Ishikawa (cell line): Measurements from ENCODE around the gene HIGD1A.

ENCODE experiments used
- CEBPB ChIP-seq: IDR thresholded peaks from 2 replicates; pipeline ENCODE4 v1.6.1; 2012
- CREB1 ChIP-seq: IDR thresholded peaks from 2 replicates; pipeline ENCODE4 v1.6.1; 2012; ENCODE audit warnings: low read depth
- EGR1 ChIP-seq: IDR thresholded peaks from 2 replicates; pipeline ENCODE4 v1.6.1; 2012
- EP300 ChIP-seq: IDR thresholded peaks from 2 replicates; pipeline ENCODE4 v1.6.1; 2012; ENCODE audit warnings: borderline replicate concordance
- FOXM1 ChIP-seq: IDR thresholded peaks from 2 replicates; pipeline ENCODE4 v1.6.1; 2012; ENCODE audit warnings: low read depth, borderline replicate concordance
- MAX ChIP-seq: IDR thresholded peaks from 2 replicates; pipeline ENCODE4 v1.6.1; 2012
- NFIC ChIP-seq: IDR thresholded peaks from 2 replicates; pipeline ENCODE4 v1.6.1; 2012
- RAD21 ChIP-seq: IDR thresholded peaks from 2 replicates; pipeline ENCODE4 v1.6.1; 2012; ENCODE audit warnings: low read depth
- REST ChIP-seq: IDR thresholded peaks from 2 replicates; pipeline ENCODE4 v1.6.1; 2012; ENCODE audit warnings: low read depth, mild to moderate bottlenecking
- TAF1 ChIP-seq: IDR thresholded peaks from 2 replicates; pipeline ENCODE4 v1.6.1; 2012; ENCODE audit warnings: low read depth, mild to moderate bottlenecking
- TCF12 ChIP-seq: IDR thresholded peaks from 2 replicates; pipeline ENCODE4 v1.6.1; 2012; ENCODE audit warnings: low read depth
- TEAD4 ChIP-seq: IDR thresholded peaks from 2 replicates; pipeline ENCODE4 v1.6.1; 2012
- USF1 ChIP-seq: IDR thresholded peaks from 2 replicates; pipeline ENCODE4 v1.6.1; 2012
- YY1 ChIP-seq: IDR thresholded peaks from 2 replicates; pipeline ENCODE4 v1.6.1; 2012; ENCODE audit warnings: low read depth
- ZBTB7A ChIP-seq: IDR thresholded peaks from 2 replicates; pipeline ENCODE4 v1.6.1; 2012; ENCODE audit warnings: low read depth

HIGD1A gene

GRCh38 chr3:42831321-42831713 lies 27.0 kb upstream of the HIGD1A start:
- TF ChIP-seq FOXM1 (no peak), TAF1 (no peak), NFIC (peak; percentile 30; the same call in 1 of the 2 replicates), USF1 (no peak), RAD21 (peak; percentile 82), MAX (no peak), CREB1 (no peak), EP300 (no peak), REST (no peak), ZBTB7A (no peak), CEBPB (no peak), TEAD4 (no peak), YY1 (no peak)

GRCh38 chr3:42830437-42831320 lies 26.4 kb upstream of the HIGD1A start:
- TF ChIP-seq USF1 (no peak), TCF12 (no peak), RAD21 (peak; percentile 69)

- TF ChIP-seq RAD21 (no peak), USF1 (no peak), NFIC (no peak), MAX (no peak), YY1 (no peak), EP300 (no peak), TEAD4 (no peak), FOXM1 (no peak), REST (no peak), CREB1 (no peak), CEBPB (no peak), EGR1 (no peak), ZBTB7A (no peak), TAF1 (no peak), TCF12 (no peak)
Observed at GRCh38 chr3:42829628-42830436, 25.5 kb upstream of the HIGD1A start.

GRCh38 chr3:42829083-42829627 lies 24.9 kb upstream of the HIGD1A start:
- TF ChIP-seq NFIC (no peak), CEBPB (no peak), MAX (no peak), TCF12 (no peak), REST (no peak), YY1 (no peak)
